Muscle layer of duodenum (tissue), 2 donors: ENCODE results near the gene GPR180.

ENCODE experiments used
- H3K27ac ChIP-seq: one replicate; pipeline ENCODE4 v1.7.0; 2013; ENCODE audit warnings: mild to moderate bottlenecking, low read length
- H3K27me3 ChIP-seq: one replicate; pipeline ENCODE4 v1.7.0; 2013; ENCODE audit warnings: low read depth, mild to moderate bottlenecking, control low read depth, low read length
- H3K36me3 ChIP-seq, 2 donors: one replicate each; pipeline ENCODE4 v1.7.0; 2013; ENCODE audit warnings: low read length in 2 of 2, control low read depth in 1 of 2, mild to moderate bottlenecking in 1 of 2; ENCODE audit not compliant: insufficient read depth in 2 of 2, control insufficient read depth in 1 of 2
- H3K4me1 ChIP-seq, 2 donors: one replicate each; pipeline ENCODE4 v1.7.0; 2013; ENCODE audit warnings: low read length in 2 of 2, mild to moderate bottlenecking in 2 of 2, control low read depth in 1 of 2, moderate library complexity in 1 of 2; ENCODE audit not compliant: insufficient read depth in 2 of 2, control insufficient read depth in 1 of 2
- H3K4me3 ChIP-seq, 2 donors: one replicate each; pipeline ENCODE4 v1.7.0; 2013; ENCODE audit warnings: low read length in 2 of 2, low read depth in 1 of 2, mild to moderate bottlenecking in 1 of 2
- H3K9me3 ChIP-seq, 2 donors: one replicate each; pipeline ENCODE4 v1.7.0; 2013; ENCODE audit warnings: low read length in 2 of 2, control low read depth in 1 of 2, mild to moderate bottlenecking in 1 of 2; ENCODE audit not compliant: control insufficient read depth in 1 of 2
- donor health status: healthy.

Gene GPR180

DNA sequence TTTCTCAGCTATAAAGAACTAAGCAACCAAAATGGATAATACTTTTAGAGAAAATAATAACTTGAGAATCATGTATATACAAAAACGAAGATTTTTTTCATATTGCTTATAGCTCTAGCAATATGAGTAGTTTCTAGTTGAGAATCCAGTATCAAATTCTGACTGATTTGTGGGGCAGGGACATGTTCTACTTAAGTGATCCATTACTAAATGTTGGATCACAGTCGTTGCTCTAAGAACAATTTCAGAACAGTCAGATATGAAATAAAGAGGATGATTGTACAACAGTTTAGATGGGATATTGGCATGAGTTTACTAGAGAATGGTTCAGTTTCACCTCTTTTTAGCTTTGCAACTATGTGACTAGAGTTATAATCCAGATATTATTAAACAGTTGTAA, 70.7 kb downstream of the GPR180 start:
- Histone ChIP-seq H3K27me3 (no peaks in the 10 kb centered on the region), H3K4me3 (no peak overlapping the region), H3K36me3 (no peaks in the 10 kb centered on the region), H3K4me1 (no peaks in the 10 kb centered on the region), H3K27ac (no peak overlapping the region), H3K9me3 (no peaks in the 10 kb centered on the region)

DNA sequence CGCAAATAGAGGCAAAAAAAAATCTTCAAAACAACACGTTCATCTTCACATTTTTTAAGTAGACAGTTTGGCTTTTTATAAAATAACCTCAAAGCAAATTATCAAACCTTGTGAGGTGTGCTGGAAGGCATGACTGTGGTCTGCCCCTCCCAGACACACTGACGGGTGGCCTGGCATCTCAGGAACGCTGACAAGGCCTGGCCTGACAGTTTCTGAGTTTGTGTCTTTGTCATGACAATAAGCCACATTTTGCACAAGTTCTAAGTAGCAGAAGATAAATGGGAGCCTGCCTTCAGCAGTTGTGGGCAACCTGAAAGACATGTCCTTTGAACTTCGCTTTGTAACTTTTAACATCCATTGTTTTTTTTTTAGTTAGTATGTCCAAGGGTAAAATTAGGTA, 72.2 kb downstream of the GPR180 start:
- Histone ChIP-seq H3K36me3 (no peaks in the 10 kb centered on the region), H3K4me3 (no peak overlapping the region), H3K9me3 (no peaks in the 10 kb centered on the region), H3K4me1 (no peaks in the 10 kb centered on the region), H3K27me3 (no peaks in the 10 kb centered on the region), H3K27ac (no peak overlapping the region)

DNA sequence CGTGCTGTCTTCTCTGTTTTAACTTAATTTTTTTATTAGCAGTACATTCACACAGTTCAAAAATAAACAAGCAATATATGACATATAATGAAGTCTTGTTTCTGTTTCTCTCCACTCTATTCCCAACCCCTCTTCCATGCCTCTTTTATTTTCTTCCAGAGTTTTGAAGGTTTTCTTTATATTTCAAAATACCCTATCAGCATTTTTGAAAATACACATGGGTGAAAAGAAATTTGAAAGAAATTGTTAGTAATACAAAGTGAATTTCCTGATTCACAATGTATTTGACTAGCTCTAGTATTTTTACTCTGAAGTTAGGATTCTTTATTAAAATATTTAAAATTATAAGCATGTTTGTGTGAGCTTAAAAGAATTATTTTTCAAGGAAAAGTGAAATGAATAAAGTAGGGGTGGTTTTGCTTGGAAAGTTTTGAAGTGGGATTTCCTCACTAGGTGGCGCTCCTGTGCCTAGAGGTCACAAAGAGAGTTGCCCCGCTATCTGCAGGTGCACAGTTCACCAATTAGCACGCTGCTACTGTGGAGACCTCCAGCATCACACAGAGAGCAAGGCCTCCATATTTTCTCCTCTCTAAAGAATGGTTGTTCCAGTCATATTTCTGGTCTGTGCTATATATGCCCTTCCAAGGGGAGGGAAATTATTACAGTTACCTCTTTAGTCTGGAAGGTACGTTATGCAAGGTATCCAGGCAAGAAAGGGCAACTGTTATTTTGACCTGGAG, 73.1 kb downstream of the GPR180 start:
- H3K4me3 ChIP-seq: no peak overlapping the region
- no peaks in the 10 kb centered on the region for H3K4me1 ChIP-seq
- no peaks in the 10 kb centered on the region for H3K36me3 ChIP-seq
- H3K27ac ChIP-seq: no peak overlapping the region
- H3K27me3 ChIP-seq: no peaks in the 10 kb centered on the region
- no peaks in the 10 kb centered on the region for H3K9me3 ChIP-seq

DNA sequence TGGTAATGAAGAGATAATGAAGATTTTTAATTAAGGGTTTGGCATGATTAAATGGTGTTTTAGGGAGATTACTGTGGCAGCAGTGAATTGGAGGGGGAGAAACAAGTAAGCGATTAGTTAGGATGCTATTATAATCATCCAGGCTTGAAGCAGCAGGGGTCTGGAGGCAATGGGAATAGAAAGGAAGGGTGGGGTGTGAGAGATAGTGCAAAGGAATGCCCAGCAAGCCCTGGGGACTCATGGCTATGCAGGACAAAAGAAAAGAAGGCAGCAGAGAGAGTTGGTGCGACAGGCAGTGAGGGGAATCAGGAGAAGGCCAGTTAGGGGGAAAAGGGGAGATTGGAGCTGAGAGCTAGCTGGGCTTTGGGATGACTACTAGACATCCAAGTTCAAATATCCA, 76.1 kb downstream of the GPR180 start:
- H3K27me3 ChIP-seq: no peaks in the 10 kb centered on the region
- H3K36me3 ChIP-seq: no peaks in the 10 kb centered on the region
- no peaks in the 10 kb centered on the region for H3K4me1 ChIP-seq
- no peak overlapping the region for H3K27ac ChIP-seq
- no peaks in the 10 kb centered on the region for H3K9me3 ChIP-seq
- H3K4me3 ChIP-seq: no peak overlapping the region

DNA sequence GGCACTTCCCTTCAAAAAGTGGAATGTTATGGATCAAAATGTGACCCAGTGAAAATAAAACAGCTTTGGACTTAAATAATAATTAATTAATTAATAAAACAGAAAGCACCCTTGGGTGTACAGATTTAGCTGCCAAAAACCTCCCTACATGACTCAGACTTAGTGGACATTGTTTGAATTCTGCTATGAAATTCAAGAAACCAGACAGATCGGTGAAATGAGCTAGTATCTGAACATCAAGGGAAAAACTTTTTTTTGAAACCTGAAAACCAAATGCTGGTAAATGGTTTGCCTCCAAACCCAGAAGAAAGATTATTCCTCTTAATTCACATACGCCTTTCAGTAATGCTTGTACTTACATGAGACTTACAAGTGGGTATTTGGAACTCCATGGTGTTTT, 77.2 kb downstream of the GPR180 start:
- Histone ChIP-seq H3K27ac (no peak overlapping the region), H3K36me3 (no peaks in the 10 kb centered on the region), H3K27me3 (no peaks in the 10 kb centered on the region), H3K4me3 (no peak overlapping the region), H3K9me3 (no peaks in the 10 kb centered on the region), H3K4me1 (no peaks in the 10 kb centered on the region)

DNA sequence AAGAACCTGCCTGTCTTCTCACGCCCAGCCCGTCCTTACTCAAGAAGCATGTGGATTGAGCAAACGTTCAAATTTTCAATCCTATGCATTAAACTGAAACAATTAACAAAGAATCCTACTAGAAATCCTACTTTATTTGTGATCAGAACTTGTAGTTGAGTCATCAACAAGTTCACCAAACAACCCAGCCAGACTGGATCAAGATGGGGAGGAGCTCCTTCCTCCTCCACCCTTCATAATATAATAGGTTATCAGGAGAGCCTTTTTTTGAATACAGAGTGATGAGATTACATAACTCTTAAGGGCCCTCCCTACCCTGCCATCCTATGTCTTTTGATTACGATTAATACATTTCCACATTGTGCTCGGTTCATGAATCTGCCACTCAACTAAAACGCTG, 78.0 kb downstream of the GPR180 start:
- H3K9me3 ChIP-seq: no peaks in the 10 kb centered on the region
- H3K27ac ChIP-seq: no peak overlapping the region

DNA sequence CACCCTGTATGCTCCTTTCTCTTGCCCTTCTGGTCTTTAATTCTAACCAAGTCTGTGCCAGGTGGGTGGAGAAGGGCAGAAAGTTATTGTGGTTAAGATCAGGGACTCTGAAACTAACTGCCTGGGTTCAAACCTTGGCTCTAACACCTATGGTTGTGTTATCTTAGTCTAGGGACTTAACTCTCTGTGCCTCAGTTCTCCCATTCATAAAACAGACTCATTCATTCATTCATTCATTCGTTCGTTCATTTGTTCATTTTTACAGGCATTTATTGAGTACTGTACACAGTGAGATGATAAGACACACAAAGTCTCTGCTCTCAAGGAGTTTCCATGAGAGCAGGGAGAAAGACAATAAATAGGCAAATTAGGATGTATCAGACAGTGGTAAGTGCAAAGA, 80.6 kb downstream of the GPR180 start:
- no peaks in the 10 kb centered on the region for H3K27me3 ChIP-seq
- H3K4me1 ChIP-seq: no peaks in the 10 kb centered on the region
- no peak overlapping the region for H3K4me3 ChIP-seq
- no peaks in the 10 kb centered on the region for H3K36me3 ChIP-seq
- H3K27ac ChIP-seq: no peak overlapping the region
- H3K9me3 ChIP-seq: no peaks in the 10 kb centered on the region

More for the DNA sequence above, 78.0 kb downstream of the GPR180 start:
- Histone ChIP-seq H3K36me3 (no peaks in the 10 kb centered on the region), H3K27me3 (no peaks in the 10 kb centered on the region), H3K4me3 (no peak overlapping the region), H3K4me1 (no peaks in the 10 kb centered on the region)

DNA sequence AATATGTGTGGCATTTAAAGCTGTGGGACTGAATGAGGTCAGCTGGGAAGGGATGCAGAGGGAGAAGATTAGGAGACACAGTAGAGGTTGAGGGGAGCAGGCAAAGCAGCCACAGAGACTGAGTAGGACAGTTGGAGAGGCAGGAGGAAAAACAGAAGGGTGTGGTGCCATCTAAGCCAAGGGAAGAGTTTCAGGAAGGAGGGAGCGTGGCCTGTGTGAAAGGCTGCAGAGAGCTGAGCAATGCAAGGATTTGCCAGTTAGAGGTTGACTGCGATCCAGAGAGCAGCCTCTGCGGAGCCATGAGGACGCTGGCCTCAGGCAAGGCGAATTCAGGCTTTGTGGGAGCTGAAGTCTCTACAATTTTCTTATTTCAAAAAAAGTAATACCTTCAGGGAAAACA, 81.8 kb downstream of the GPR180 start:
- H3K4me1 ChIP-seq: no peaks in the 10 kb centered on the region
- no peaks in the 10 kb centered on the region for H3K36me3 ChIP-seq
- no peaks in the 10 kb centered on the region for H3K27me3 ChIP-seq
- H3K27ac ChIP-seq: no peak overlapping the region
- no peaks in the 10 kb centered on the region for H3K9me3 ChIP-seq
- H3K4me3 ChIP-seq: no peak overlapping the region
